OCI-LY7 (cell line): ENCODE data around the gene SLC34A2.

Experiments
- CTCF ChIP-seq: fragments of 200-600 bp; sonication (generic); conservative IDR thresholded peaks from 2 replicates; pipeline ENCODE4 v1.5.1; 2014; ENCODE audit warnings: mild to moderate bottlenecking, antibody characterized with exemption, low read length, moderate library complexity, mixed read lengths
- EZH2phosphoT487 ChIP-seq: fragments of 200-600 bp; sonication (generic); IDR thresholded peaks from 2 replicates; pipeline ENCODE4 v1.6.1; 2018; ENCODE audit warnings: low read depth, borderline replicate concordance, mild to moderate bottlenecking, mixed run types, antibody characterized with exemption, low read length, moderate library complexity, mixed read lengths

GRCh38 chr4:25638221-25638601 is 17.4 kb upstream of the SLC34A2 start:
- TF ChIP-seq CTCF (no peak), EZH2phosphoT487 (no peak)
